HEK293T (cell line): ENCODE measurements around the gene PLA2G4A.

Experiments used
- CTCF ChIA-PET: fragments of 350-600 bp; formaldehyde crosslinking; extraction: SDS; loops from one replicate; lab custom pipeline; 2021; ENCODE audit warnings: antibody characterized with exemption, inconsistent platforms; lab: Yijun Ruan, JAX
- POLR2A ChIA-PET: fragments of 350-600 bp; formaldehyde crosslinking; extraction: SDS; loops from one replicate; lab custom pipeline; 2020; ENCODE audit warnings: antibody characterized with exemption, inconsistent platforms; lab: Yijun Ruan, JAX
- DNase-seq: peaks from one replicate; pipeline ENCODE4 v3.0.0; 2012; ENCODE audit warnings: mixed read lengths; ENCODE audit errors: extremely low spot score
- ARNT ChIP-seq: fragments of 450-650 bp; IDR thresholded peaks from 2 replicates; pipeline ENCODE4 v1.6.1; 2017; ENCODE audit warnings: mild to moderate bottlenecking
- BHLHE40 ChIP-seq: fragments of 450-650 bp; IDR thresholded peaks from 2 replicates; pipeline ENCODE4 v1.6.1; 2016; ENCODE audit warnings: mild to moderate bottlenecking, moderate library complexity, borderline replicate concordance
- CTBP1 ChIP-seq: fragments of 450-650 bp; IDR thresholded peaks from 2 replicates; pipeline ENCODE4 v1.6.1; 2016; ENCODE audit warnings: borderline replicate concordance
- ELF4 ChIP-seq: fragments of 450-650 bp; IDR thresholded peaks from 2 replicates; pipeline ENCODE4 v1.6.1; 2017; ENCODE audit warnings: antibody characterized with exemption
- FOXA1 ChIP-seq: fragments of 450-650 bp; IDR thresholded peaks from 2 replicates; pipeline ENCODE4 v1.6.1; 2016; ENCODE audit warnings: mild to moderate bottlenecking
- FOXK2 ChIP-seq: fragments of 450-650 bp; IDR thresholded peaks from 2 replicates; pipeline ENCODE4 v1.6.1; 2016; ENCODE audit warnings: mild to moderate bottlenecking
- FOXM1 ChIP-seq: fragments of 450-650 bp; IDR thresholded peaks from 2 replicates; pipeline ENCODE4 v1.6.1; 2017; ENCODE audit warnings: mild to moderate bottlenecking, borderline replicate concordance
- HDGF ChIP-seq: fragments of 450-650 bp; IDR thresholded peaks from 2 replicates; pipeline ENCODE4 v1.6.1; 2017; ENCODE audit warnings: antibody characterized with exemption, borderline replicate concordance
- L3MBTL2 ChIP-seq: fragments of 450-650 bp; conservative IDR thresholded peaks from 2 replicates; pipeline ENCODE4 v1.6.1; 2016; ENCODE audit warnings: mild to moderate bottlenecking
- LEF1 ChIP-seq: fragments of 450-650 bp; IDR thresholded peaks from 2 replicates; pipeline ENCODE4 v1.6.1; 2017; ENCODE audit warnings: mild to moderate bottlenecking, borderline replicate concordance
- NFRKB ChIP-seq: fragments of 450-650 bp; IDR thresholded peaks from 2 replicates; pipeline ENCODE4 v1.6.1; 2016; ENCODE audit warnings: mild to moderate bottlenecking, moderate library complexity
- PKNOX1 ChIP-seq: fragments of 450-650 bp; IDR thresholded peaks from 2 replicates; pipeline ENCODE4 v1.6.1; 2016
- SP1 ChIP-seq: fragments of 450-650 bp; IDR thresholded peaks from 2 replicates; pipeline ENCODE4 v1.6.1; 2017
- SUZ12 ChIP-seq: fragments of 450-650 bp; IDR thresholded peaks from 2 replicates; pipeline ENCODE4 v1.6.1; 2016; ENCODE audit warnings: mild to moderate bottlenecking
- TARDBP ChIP-seq: fragments of 450-650 bp; IDR thresholded peaks from 2 replicates; pipeline ENCODE4 v1.6.1; 2016
- ZNF384 ChIP-seq: fragments of 450-650 bp; IDR thresholded peaks from 2 replicates; pipeline ENCODE4 v1.6.1; 2016

Gene PLA2G4A

GRCh38 chr1:186843931-186844330 lies 15.2 kb downstream of the PLA2G4A start:
- CTCF ChIA-PET, result no interaction called here
- TF ChIP-seq SP1 (no peak), ELF4 (no peak), FOXK2 (no peak), TARDBP (no peak), LEF1 (no peak), PKNOX1 (no peak), SUZ12 (no peak), L3MBTL2 (no peak), FOXM1 (no peak), FOXA1 (no peak), CTBP1 (no peak), HDGF (no peak), ZNF384 (no peak), NFRKB (no peak)
- POLR2A ChIA-PET, result no interaction called here
- DNase-seq, result no peak

GRCh38 chr1:186845576-186846210 lies 16.9 kb downstream of the PLA2G4A start:
- POLR2A ChIA-PET, result no interaction called here
- no peak for TF ChIP-seq ZNF384
- CTCF ChIA-PET, result no interaction called here
- no peak for DNase-seq

- ChIA-PET POLR2A (no interaction called here), CTCF (no interaction called here)
- DNase-seq, result no peak
- TF ChIP-seq L3MBTL2 (no peak), HDGF (no peak)
Observed at GRCh38 chr1:186848509-186849130, 19.9 kb downstream of the PLA2G4A start.

- DNase-seq, result no peak
- CTCF ChIA-PET, result no interaction called here
- TF ChIP-seq L3MBTL2 (no peak), FOXK2 (no peak), FOXM1 (no peak), ZNF384 (no peak), SUZ12 (no peak), TARDBP (no peak), HDGF (no peak), NFRKB (no peak), LEF1 (no peak), CTBP1 (no peak), ELF4 (no peak)
- POLR2A ChIA-PET, result no interaction called here
Observed at GRCh38 chr1:186849271-186849671, 20.5 kb downstream of the PLA2G4A start.

DNA sequence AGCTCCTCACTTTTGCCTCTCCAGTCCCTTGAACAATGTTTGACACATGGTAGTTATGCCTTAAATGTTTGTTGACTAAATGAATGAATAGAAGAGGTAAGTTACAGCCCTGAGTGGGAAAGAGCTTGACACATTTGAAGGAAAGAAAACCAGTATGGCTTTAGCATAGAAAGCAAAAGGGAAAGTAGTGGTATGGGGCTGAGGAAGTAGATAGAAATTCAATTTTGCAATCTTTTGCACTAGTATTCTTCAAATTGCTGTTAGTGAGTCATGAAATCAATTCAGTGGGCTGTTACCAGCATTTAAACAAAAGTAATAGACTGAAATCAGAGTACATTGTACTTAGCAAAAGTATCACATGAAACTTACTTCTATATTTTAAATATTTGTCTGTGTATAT lies 21.1 kb downstream of the PLA2G4A start:
- ChIA-PET CTCF (no interaction called here), POLR2A (no interaction called here)
- no peak for TF ChIP-seq FOXA1
- no peak for TF ChIP-seq LEF1
- TF ChIP-seq L3MBTL2, result no peak
- TF ChIP-seq PKNOX1, result no peak
- TF ChIP-seq FOXK2, result no peak
- no peak for TF ChIP-seq SP1
- TF ChIP-seq BHLHE40, result no peak
- no peak for TF ChIP-seq NFRKB
- TF ChIP-seq FOXM1, result no peak
- no peak for TF ChIP-seq ARNT
- no peak for TF ChIP-seq HDGF
- no peak for TF ChIP-seq TARDBP
- no peak for TF ChIP-seq SUZ12
- TF ChIP-seq CTBP1, result no peak
- TF ChIP-seq ZNF384, result no peak
- TF ChIP-seq ELF4, result no peak
- DNase-seq, result no peak

GRCh38 chr1:186854102-186854501 lies 25.4 kb downstream of the PLA2G4A start:
- no peak for TF ChIP-seq ELF4
- no peak for TF ChIP-seq SUZ12
- TF ChIP-seq CTBP1, result no peak
- TF ChIP-seq LEF1, result no peak
- TF ChIP-seq BHLHE40, result no peak
- no peak for TF ChIP-seq PKNOX1
- POLR2A ChIA-PET, result no interaction called here
- CTCF ChIA-PET, result no interaction called here
- no peak for DNase-seq

DNA sequence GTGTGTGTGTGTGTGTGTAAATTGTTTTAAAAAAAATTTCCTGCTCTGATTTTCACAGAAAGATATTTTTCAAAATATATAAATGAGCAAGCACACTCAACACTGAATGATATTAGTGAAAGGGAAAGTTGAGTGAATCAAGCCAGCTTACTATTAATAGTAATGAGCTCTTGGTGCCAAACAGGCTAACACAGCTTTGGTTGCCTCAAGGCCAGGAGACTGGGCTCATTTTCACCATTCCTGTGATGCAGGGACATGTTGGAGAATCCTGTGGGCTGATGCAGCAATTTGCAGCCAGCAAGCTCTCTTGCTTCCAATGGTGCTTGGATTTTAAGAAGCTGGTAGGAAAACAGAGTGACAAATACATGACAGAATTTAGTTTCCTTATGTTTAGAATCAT lies 30.2 kb downstream of the PLA2G4A start:
- ChIA-PET CTCF (no interaction called here), POLR2A (no interaction called here)
- TF ChIP-seq SP1 (no peak), HDGF (no peak), FOXK2 (no peak), ZNF384 (no peak), ELF4 (no peak), FOXA1 (no peak), FOXM1 (no peak), PKNOX1 (no peak), SUZ12 (no peak), NFRKB (no peak), TARDBP (no peak), BHLHE40 (no peak), L3MBTL2 (no peak), ARNT (no peak), LEF1 (no peak), CTBP1 (no peak)
- DNase-seq, result no peak
